ENCODE measurements around the gene C11orf97.

Gene C11orf97

DNA sequence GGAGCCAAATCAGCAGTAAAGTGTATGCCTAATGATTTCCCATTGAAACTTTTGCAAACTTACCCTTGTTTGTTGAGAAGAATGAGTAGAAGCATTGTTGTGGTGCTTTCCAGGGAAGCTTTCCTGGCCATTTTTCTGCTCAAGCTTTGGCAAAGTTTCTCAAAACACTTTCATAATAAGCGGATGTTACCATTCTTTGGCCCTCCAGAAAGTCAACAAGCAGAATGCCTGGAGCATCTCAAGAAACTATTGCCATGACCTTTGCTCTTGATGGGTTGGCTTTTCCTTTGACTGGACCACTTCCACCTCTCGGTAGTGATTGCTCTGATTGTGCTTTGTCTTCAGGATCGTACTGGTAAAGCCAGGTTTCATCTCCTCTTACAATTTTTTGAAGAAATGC, 65.6 kb downstream of the C11orf97 start (continued):
- TF ChIP-seq, protein P1, sequence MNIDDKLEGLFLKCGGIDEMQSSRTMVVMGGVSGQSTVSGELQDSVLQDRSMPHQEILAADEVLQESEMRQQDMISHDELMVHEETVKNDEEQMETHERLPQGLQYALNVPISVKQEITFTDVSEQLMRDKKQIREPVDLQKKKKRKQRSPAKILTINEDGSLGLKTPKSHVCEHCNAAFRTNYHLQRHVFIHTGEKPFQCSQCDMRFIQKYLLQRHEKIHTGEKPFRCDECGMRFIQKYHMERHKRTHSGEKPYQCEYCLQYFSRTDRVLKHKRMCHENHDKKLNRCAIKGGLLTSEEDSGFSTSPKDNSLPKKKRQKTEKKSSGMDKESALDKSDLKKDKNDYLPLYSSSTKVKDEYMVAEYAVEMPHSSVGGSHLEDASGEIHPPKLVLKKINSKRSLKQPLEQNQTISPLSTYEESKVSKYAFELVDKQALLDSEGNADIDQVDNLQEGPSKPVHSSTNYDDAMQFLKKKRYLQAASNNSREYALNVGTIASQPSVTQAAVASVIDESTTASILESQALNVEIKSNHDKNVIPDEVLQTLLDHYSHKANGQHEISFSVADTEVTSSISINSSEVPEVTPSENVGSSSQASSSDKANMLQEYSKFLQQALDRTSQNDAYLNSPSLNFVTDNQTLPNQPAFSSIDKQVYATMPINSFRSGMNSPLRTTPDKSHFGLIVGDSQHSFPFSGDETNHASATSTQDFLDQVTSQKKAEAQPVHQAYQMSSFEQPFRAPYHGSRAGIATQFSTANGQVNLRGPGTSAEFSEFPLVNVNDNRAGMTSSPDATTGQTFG (tag by site-specific recombination; IDR thresholded peaks at IDR 0.05; ENCODE audit: borderline replicate concordance): no peak
- TF ChIP-seq HOXD13 (CRISPR knock-in tag; IDR thresholded peaks at IDR 0.05; ENCODE audit: borderline replicate concordance) (no peak), SP3 (tag by site-specific recombination; IDR thresholded peaks at IDR 0.05) (no peak), ZNF394 (tag by site-specific recombination; IDR thresholded peaks at IDR 0.05; ENCODE audit: borderline replicate concordance) (no peak)
